ENCODE results near the gene VOPP1.

DNA sequence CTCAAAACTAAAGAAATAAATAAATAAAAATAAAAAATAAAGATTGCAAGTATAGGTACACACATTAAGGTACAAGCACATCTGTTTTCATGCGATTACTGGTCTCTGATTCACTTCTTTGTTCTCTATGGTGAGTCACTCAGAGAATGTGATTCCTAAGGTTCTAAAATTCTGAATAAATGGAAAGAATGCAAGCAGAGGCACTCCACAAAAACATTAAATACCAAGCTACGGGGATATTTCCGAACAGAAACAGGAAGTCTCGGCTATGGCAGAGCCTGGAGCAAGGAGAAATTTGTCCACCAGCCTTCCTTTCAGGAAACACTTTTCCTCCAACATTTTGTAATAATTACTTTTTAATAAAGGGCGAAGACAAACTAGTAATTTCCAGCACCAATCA is 1.4 kb downstream of the VOPP1 start:
- TF ChIP-seq POLR2A (IDR thresholded peaks at IDR 0.05) = no peak
- TF ChIP-seq, protein P1, sequence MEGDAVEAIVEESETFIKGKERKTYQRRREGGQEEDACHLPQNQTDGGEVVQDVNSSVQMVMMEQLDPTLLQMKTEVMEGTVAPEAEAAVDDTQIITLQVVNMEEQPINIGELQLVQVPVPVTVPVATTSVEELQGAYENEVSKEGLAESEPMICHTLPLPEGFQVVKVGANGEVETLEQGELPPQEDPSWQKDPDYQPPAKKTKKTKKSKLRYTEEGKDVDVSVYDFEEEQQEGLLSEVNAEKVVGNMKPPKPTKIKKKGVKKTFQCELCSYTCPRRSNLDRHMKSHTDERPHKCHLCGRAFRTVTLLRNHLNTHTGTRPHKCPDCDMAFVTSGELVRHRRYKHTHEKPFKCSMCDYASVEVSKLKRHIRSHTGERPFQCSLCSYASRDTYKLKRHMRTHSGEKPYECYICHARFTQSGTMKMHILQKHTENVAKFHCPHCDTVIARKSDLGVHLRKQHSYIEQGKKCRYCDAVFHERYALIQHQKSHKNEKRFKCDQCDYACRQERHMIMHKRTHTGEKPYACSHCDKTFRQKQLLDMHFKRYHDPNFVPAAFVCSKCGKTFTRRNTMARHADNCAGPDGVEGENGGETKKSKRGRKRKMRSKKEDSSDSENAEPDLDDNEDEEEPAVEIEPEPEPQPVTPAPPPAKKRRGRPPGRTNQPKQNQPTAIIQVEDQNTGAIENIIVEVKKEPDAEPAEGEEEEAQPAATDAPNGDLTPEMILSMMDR (IDR thresholded peaks at IDR 0.05) = no peak

Measured in uterus (tissue), 2 donors.